ENCODE data around the gene ZNF112.
"Not testable (repeated sequence)": the region's sequence is repeated elsewhere in the genome, so short reads cannot be mapped to it uniquely, and the experiment has no call there.

ZNF112 gene

GRCh38 chr19:44356383-44357111, at the start of gene ZNF112:
TSS of gene ZNF112 (minus strand) at chr19:44356680. CDS start at chr19:44340539, 16,141 bp downstream.
- DNase-seq (ENCODE audit: low read depth) = peak; percentile 94

GRCh38 chr19:44401139-44402115, 44.9 kb upstream of the ZNF112 start, which contains the start of gene ZNF285:
TSS of gene ZNF285 (minus strand) at chr19:44401608. CDS start at chr19:44397213, 4,395 bp downstream.
- DNase-seq (ENCODE audit: low read depth) = peak; percentile 91

- not testable (repeated sequence) for DNase-seq (ENCODE audit: low read depth)
Measured at GRCh38 chr19:44389268-44389667, 32.8 kb upstream of the ZNF112 start.

GRCh38 chr19:44374789-44375188, 18.3 kb upstream of the ZNF112 start:
- no peak for DNase-seq (ENCODE audit: low read depth)

GRCh38 chr19:44371815-44372480, 15.5 kb upstream of the ZNF112 start:
- DNase-seq (ENCODE audit: low read depth) = no peak

GRCh38 chr19:44367024-44367423, 10.5 kb upstream of the ZNF112 start:
- peak; percentile 68 for DNase-seq (ENCODE audit: low read depth)

GRCh38 chr19:44346556-44346955, 9.9 kb downstream of the ZNF112 start:
- DNase-seq (ENCODE audit: low read depth) = no peak

- no peak for DNase-seq (ENCODE audit: low read depth)
Measured at GRCh38 chr19:44345959-44346358, 10.5 kb downstream of the ZNF112 start.

- no peak for DNase-seq (ENCODE audit: low read depth)
Measured at GRCh38 chr19:44344255-44344654, 12.2 kb downstream of the ZNF112 start.

GRCh38 chr19:44341794-44342193, 14.7 kb downstream of the ZNF112 start:
- no peak for DNase-seq (ENCODE audit: low read depth)

GRCh38 chr19:44334639-44335038, 21.8 kb downstream of the ZNF112 start:
- DNase-seq (ENCODE audit: low read depth) = not testable (repeated sequence)

GRCh38 chr19:44332145-44332544, 24.3 kb downstream of the ZNF112 start:
- no peak for DNase-seq (ENCODE audit: low read depth)

- DNase-seq (ENCODE audit: low read depth) = no peak
Measured at GRCh38 chr19:44315883-44316282, 40.6 kb downstream of the ZNF112 start.

- no peak for DNase-seq (ENCODE audit: low read depth)
Measured at GRCh38 chr19:44313231-44313630, 43.2 kb downstream of the ZNF112 start.

GRCh38 chr19:44308011-44308410, 48.5 kb downstream of the ZNF112 start:
- DNase-seq (ENCODE audit: low read depth) = peak; percentile 61

GRCh38 chr19:44306283-44306682, 50.2 kb downstream of the ZNF112 start:
- DNase-seq (ENCODE audit: low read depth) = no peak

GRCh38 chr19:44305457-44305856, 51.0 kb downstream of the ZNF112 start:
- DNase-seq (ENCODE audit: low read depth) = no peak

GRCh38 chr19:44304659-44305193, 51.8 kb downstream of the ZNF112 start, which contains the start of gene ZNF235:
TSS of gene ZNF235 (minus strand) at chr19:44305025. CDS start at chr19:44303404, 1,621 bp downstream.
- DNase-seq (ENCODE audit: low read depth) = peak; percentile 98

GRCh38 chr19:44303976-44304568, 52.4 kb downstream of the ZNF112 start:
- peak; percentile 43 for DNase-seq (ENCODE audit: low read depth)

- DNase-seq (ENCODE audit: low read depth) = no peak
Measured at GRCh38 chr19:44303320-44303719, 53.2 kb downstream of the ZNF112 start.

- peak; percentile 73 for DNase-seq (ENCODE audit: low read depth)
Measured at GRCh38 chr19:44284968-44285367, 71.5 kb downstream of the ZNF112 start.
